Measurements from ENCODE around the gene ZSWIM6.

ZSWIM6 gene

DNA sequence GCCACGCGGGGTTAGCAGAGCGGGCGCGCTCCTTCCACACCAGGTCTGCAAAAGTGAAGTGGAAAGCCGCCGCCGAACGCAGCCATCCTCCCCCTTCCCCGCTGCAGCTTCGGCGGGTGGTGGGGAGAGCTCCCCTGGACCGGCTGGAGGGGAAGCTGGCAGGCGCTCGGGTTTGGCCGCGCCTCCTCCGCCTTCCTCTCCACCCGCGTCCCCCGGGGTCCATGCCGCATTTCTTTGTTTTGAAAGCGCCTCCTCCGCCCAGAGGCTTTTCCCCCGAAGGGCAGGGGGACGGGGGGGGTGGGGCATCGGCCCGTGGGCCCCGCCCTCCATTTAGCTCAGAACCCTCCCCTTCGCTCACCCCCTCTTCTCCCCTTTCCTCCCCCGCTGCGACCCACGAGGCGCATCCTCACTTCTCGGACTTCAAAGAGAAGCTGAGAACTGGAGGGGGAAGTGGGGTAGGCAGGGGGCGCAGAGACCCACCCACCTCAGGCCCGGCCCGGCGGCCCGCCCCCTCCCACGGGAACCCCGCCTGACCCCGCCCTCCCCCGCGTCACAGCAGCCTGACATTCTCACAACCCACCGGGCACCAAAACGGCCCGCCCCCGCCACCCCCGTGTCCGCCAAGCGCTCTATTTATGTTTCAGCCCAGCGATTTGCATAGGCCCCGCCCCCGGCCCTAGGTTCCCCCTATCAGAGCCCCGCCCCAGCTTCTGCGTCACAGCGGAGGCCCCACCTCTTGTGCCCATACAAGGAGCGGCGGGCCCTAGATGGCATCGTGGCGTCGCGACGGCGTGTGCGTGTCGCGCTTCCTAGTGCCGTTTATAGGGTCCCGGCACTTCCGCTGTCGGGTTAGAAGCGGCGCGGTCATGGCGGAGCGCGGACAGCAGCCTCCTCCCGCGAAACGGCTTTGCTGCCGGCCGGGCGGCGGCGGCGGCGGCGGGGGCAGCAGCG, at the start of gene ZSWIM6:
Gene ZSWIM6 (plus strand): TSS at position 852 of the 951 bp plus-strand sequence. CDS start 15 bp downstream, at position 867.
- peak; percentile 91 for DNase-seq (ENCODE audit: low read depth)

DNA sequence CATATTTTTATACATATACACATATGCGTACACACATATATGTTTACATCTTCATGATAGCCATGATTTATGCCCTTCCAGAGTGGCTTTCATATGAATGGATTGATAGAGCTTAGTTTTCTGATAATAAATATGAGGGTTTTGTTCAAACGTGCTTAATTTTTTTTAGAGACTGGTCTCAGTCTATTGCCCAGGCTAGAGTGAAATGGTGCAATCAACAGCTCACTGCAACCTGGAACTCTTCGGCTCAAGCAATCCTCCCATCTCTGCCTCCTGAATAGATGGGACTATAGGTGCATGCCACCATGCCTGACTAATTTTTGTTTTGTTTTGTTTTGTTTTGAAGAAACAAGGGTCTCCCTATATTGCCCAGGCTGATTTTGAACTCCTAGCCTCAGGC, 48.6 kb upstream of the ZSWIM6 start:
- DNase-seq (ENCODE audit: low read depth): no peak

DNA sequence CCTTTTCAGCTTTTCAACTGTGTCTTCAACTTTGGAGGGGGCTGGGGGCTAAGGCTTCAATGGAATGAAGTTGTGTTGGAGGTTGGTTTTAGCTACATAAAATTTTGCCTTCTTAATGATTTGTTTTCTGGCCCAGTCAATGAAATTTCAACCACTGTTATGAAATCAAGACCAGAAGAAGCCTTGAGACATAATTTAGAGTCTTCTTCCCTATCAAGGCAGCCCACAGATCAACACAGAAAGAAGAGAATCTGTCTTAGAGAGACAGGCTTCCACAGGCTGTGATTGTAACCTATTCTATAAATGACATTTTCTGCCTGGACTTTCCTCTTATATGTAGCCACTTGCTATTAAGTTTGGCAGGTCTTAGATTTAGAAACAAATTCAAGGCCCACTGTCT, 46.5 kb upstream of the ZSWIM6 start:
- no peak for DNase-seq (ENCODE audit: low read depth)

DNA sequence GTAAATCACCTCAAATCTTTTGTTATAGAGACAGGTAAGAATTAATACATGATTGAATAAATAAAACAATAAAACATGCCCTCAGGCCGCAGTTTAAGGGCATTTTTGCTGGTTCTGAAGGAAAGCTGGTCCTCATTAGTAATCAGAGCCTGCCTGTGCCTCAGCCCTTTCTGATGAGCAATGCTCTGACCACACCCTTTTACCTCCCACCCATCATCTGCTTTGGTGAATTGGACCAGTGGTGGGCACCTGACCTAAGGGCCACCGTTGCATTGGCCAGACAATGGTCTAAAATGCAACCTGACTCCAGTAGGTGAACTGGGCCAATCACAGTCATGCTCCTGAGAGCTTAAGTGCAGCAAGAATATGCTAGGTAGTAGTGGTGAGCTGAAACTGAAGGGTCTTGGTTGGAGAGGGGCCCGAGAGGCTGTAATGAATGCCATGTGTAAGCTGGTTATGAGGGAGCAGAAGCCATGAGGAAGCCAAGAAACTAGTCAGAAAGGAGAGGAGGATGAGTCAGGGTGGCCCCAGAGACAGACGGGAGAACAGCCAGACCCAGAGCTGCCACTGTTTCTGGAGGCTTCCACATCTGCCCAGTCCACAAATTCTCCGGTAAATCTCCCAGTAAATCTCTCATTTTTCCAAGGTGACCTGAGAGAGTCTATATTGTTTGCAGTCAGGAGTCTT, 45.5 kb upstream of the ZSWIM6 start:
- DNase-seq (ENCODE audit: low read depth): no peak

DNA sequence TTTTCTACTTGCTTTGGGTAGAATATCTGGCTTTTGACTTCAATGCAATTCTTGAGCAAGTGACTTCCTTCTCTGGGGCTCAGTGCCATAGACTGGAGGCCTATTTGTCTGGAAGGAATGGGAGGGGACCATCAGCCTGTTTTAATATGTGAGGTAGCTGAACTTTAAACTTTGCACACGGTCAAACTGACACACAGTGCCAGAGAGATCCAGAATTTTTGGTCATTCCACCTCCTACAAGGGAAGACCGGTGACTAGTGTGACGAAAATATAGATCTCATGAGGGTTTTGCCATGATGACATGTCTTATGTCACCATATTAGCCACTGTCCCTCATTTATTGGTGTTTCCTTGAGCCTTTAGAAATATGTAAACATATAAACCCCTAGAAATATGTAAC, 44.6 kb upstream of the ZSWIM6 start:
- no peak for DNase-seq (ENCODE audit: low read depth)

DNA sequence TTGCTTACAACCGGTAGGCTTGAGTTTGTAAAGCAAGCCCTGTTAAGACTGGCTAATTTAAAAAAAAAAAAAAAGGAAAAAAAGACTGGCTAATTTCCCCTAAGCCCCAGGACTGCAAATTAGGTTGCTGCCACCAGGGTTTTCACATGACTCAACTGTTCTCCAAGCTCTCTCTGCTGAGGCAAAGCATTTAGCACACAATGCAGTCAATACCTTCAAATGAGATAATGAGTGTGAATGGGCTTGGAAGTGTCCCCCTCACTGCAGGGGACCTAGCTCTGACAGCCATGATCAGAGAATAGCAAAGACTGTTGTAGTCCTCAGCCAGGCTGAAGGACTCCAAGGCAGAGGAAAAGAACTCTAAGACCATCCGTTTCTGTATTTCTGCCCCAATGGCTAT, 42.8 kb upstream of the ZSWIM6 start:
- no peak for DNase-seq (ENCODE audit: low read depth)

DNA sequence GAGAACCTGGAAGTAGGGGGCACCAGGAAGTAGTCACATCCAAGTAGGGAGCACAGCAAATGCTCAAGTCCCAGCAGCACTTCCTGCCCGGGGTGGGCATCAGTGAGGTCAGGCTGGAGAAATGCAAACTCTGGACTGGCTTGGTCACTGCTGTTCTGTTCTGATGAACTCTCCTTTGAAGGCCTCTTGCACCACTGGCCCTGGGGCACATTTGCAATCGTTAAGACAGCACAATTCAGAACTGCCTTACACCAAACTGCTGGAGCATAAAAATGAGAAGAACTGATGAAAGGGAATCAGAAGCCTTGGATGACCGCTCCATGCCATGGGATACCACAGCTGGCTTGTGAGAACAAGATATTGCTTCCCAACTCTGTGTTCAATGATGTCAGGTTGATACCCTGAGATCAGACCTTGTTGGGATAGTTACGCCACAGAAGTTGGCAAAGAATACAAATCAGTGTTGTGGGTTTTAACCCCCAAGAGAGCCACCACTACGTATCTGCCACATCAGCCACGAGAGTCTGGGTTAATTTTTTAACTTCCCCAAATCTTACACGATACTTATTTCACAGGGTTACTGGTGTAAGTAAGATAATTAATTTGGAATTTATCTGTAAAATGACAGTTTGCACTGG, 42.3 kb upstream of the ZSWIM6 start:
- DNase-seq (ENCODE audit: low read depth): no peak

DNA sequence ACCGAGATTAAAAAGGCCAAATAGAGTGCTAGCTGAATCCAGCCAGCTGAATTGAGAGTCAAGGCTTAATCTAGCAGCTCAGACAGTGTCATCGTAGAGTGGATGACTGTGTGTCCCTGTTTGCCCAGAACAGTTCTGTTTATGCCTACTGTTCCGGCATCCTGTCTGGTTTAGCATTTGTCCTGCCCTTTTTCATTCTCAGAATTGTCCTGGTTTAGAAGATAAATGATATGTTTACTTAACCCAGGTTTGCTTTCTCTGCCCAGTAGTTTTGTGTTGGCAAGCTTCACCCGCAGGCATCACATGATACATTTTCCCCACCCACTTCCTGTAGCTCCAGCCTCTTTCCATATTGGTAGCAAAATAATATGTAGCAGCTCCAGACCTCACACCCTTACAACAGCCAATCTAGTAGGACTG, 41.3 kb upstream of the ZSWIM6 start:
- DNase-seq (ENCODE audit: low read depth): no peak

DNA sequence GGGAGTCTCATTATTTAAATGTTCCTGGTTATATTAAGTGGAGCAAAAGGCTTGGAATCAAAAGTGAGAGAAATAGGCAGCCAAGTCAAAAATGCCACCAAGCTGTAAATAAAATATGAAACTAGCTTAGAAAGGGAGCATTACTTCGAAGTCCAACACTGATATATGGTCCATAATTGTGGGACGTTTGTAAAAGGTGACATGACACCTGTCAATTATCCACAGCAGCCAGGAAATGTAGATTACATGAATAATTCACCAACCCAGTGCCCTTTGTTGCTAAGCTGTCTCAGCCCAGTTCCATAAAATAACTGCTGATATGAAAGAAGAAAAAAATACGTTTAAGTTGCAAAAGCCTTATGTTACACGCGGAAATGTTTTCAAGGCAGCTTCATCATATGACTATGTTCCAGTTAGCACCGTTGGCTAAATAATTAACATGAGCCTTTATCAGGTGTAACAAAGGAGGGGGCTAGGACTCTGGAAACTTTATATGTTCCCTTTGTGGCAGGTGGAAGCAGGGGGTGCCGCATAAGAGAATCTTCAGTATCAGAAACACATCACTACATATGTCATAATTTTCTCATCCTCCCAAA, 39.9 kb upstream of the ZSWIM6 start:
- DNase-seq (ENCODE audit: low read depth): no peak

DNA sequence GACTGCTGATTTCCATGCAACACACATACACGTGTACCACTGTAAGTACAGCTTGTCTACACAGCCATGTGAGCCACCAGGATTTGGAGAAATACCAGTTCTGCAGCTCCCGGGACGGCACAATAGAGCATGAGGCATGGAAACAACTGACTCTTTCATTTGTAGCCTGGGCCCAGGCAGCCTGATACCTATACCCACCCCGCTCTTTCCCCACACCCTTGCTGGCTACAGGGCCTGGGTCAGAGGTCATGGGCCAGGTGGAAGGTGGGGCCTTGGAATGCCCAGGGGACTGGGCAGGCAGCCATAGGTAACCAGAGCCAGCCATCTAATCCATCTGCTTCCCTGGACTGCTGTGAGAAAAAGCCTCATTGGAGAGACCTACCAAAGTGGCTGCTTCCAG, 39.0 kb upstream of the ZSWIM6 start:
- no peak for DNase-seq (ENCODE audit: low read depth)

DNA sequence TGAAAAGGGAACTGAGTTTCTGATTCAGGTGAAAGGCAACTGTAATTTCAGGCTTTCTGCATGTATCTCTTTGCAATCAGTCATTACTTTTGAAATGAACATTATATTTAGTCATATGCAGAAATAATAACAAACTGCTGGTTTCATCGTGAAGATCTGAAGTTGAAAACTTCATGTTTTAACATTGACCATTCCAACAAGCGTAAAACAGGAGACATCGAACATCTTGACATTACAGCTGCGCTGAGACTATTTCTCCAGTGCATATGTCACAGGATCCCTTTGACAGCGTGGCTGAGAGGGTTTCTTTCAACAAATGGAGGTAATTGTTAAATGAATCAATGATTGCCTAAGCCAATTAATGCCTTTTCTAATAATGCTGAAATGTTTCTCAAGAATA, 38.2 kb upstream of the ZSWIM6 start:
- DNase-seq (ENCODE audit: low read depth): no peak

DNA sequence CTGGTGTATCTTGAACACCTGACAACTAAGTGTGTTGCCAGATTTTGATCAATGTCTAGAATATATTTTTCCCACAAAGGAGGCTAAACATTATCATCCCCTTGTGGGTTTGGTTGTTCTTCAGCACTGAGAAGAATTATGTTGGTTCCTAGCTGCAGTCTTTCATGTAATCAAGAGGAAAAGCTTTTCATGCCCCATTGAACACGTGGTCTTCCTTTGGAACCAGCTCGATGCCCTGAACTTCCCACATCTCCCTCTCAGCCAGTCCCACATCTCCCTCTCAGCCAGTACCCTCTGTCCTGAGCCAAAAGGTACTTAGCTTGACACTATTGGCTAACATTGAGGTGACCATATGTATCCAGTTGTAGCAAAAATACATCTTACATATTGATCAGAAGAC, 36.7 kb upstream of the ZSWIM6 start:
- no peak for DNase-seq (ENCODE audit: low read depth)

DNA sequence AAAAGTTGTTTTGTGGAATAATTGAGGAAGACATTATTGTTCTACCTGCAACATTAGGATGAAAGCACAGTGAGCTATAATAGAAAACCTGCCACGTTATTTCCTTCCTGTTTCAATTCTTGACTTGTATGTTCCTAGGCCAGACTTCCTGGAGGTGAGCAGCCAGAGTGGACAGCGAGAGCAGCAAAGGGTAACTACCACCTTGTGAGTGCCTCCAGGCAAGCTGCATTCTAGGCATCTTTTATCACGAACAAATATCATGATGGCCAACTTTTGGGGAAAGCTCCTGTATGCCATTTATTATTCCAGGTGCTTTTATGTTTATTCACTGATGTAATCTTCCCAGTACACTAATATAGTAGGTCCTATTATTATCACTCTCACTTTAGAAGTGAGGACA, 34.0 kb upstream of the ZSWIM6 start:
- no peak for DNase-seq (ENCODE audit: low read depth)

DNA sequence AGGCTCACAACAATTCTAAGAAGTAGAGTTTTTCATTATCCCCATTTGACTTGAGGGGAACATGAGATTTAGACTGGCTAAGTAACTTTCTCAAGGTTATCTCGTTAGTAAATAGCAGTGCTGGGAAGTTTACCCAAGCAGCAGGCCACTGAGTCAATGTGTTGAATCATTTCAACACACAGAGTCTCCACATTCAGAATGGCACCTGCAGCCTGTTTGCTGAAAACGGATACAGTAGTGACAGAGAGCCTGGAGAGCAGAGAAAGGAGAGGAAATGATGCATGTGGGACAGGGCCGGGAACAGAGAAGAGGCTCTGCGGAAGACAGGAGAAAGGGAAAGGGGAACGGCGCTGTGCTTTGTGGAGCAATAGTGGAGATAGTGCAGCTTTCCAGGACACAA, 33.5 kb upstream of the ZSWIM6 start:
- no peak for DNase-seq (ENCODE audit: low read depth)

DNA sequence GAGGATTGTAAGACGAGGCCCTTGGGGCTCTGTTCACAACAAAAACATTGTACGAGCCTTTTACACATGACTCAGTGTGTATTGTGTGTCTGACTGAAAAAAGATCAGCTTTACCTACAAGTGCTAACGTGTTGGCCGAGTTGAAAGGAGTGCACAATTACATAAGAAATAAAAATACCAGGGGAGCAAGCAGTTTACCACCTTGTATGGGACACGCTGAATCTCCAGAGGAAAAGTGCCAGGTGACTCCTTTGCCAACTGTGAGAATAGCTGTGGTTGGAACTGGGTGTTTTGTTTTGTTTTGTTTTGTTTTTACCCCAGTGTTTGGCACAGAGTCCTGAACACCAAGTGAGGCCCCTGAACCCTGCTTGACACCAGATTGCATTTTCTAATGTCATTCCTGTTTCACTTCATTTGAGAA, 32.8 kb upstream of the ZSWIM6 start:
- no peak for DNase-seq (ENCODE audit: low read depth)

DNA sequence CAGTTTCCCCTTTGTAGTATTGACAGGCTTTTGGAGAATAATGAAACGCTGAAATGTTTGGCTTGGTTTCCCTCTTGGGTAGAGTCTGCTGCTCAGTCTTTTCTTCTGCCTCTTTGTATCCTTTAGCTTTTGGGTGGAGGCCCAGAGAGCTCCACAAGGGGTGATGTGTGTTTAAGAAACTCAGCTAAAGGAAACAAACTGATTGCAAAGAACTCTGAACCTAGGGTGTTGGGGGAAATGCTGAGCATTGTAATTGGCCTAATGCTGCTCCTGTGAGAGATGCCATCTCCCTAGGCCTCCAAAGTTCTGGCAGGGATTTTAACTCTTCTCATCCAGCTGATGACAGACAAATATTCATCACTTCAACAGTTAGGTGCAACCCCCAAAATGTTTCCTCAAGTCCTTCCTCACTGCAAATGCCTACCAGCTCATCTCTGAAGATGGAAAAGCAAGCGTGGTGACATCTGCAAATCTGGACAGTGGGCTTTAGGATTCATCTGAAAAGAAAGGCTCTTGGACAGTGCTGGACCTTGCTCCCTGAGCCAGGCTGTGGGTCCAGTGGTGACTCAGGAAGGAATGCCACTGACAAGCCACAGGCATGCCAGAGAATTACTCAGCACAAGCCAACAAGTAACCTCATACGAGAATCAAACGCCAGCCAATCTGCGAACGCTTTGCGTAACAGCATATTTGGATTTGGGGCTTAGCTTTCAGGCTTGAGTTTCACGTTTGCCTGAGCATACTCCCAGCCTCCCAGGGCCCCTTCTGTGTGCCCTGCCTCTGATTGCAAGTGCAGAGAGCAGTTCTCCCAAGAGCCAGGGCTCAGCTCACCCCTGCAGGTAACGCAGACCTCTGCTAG, 30.5 kb upstream of the ZSWIM6 start:
- peak; percentile 97 for DNase-seq (ENCODE audit: low read depth)

DNA sequence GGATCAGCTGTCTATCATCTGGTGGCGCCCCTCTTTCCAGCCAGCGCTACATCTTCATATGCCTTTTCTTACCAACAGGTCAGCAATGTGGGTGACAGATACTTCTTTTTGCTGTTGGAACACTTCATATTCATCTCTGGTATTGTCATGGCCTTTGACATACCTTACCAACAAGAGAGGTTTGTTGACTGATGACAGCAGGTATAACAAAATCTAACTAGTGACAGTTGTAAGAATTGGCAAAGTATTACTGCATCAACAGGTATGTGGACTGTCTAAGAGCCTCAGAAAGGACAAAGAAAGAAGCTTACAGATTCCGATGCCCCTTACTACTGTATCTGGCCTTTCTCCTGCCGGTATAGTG, 29.9 kb upstream of the ZSWIM6 start:
- no peak for DNase-seq (ENCODE audit: low read depth)

DNA sequence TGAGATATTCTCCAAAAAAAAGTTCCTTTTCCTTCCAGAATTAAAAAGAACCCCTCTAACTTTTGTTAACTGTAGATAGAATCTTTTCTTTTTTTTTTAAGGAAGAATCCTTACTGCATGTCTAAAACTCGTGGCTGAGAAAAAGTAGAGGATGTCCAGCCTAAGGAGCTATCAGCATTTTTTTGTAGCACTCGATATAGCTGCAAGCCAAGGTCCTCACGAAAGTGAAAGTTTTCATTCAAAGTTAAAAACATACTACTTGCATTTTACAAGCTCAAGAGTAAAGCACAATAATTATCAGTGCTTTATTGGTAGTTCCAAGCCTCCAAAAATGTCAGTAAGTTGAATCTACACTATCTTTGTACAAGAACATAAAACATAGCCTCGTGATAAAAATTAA, 28.7 kb upstream of the ZSWIM6 start:
- no peak for DNase-seq (ENCODE audit: low read depth)

DNA sequence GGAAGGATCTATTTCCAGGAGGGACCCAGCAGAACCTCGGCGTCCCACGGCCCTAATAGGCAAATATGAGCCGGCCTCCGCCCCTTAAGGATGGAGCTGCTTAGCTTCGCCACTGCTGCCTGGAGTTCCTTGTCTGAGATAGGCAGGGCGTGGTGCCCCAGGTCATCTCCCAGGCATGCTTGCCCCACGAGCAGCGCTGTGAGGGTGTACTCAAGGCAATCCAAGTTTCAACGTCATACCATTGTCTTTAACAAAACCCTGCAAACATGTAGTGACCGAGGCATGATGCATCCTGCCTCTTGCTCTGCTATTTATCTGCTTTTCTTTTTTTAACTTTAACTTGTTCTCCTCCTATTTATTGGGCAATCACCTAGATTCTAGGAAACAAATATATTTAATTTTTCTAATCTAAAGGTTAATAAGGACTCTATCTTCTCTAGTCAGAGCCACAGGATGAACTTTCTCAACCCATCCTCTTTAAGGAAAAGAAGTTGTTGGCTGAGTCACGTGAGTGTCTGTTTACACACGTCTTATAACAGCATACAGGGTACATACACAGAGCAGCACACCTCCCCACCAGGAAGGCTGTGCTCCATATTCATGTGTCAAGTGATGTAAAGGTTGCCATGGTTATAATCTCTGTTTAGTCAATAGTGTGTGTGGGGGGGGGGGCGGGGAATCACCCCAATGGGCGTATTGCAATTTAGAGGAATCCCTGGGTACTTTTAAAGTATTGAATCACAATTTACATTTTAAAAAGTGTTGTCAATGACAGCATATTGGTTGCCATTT, 27.3 kb upstream of the ZSWIM6 start:
- DNase-seq (ENCODE audit: low read depth): peak; percentile 96

DNA sequence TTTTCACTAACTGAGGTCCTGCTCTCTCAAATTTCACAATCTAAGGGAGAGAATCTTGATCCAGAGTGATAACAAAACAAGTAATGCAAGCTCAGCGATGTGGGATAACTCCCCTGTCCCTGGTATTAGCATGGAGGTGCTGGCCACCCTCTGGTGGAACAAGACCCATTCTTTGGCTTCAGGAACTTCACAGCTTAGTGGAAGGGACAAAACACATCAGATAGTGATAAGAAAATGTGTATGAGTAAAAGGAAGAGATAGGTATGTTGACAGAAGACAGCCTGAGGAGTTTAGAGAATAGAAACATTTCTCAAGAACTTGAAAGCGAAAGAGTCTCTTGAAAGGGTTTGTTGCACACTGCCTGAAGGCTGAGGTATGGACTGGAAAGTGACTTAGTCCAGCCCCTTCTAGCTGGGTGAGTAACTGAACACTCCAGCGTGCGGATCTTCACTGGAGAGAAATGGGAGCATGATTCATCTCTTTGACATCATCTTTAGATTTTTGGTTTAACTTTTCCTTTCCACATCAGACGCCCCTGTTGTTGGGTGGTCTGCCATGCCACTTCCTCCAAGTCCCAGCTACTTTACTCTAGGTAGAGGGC, 25.4 kb upstream of the ZSWIM6 start:
- DNase-seq (ENCODE audit: low read depth): no peak

Measured in HS-5 (cell line).